Hepatocyte (in vitro differentiated cells): ENCODE results near the gene CAMK4.

Experiments
- CTCF ChIP-seq: fragments of 200-600 bp; sonication (generic); IDR thresholded peaks from 2 replicates; pipeline ENCODE4 v1.5.1; 2016; ENCODE audit warnings: antibody characterized with exemption, mild to moderate bottlenecking; ENCODE audit not compliant: poor library complexity
- EZH2 ChIP-seq: fragments of 200-600 bp; sonication (generic); IDR thresholded peaks from 2 replicates; pipeline ENCODE4 v1.6.1; 2016; ENCODE audit warnings: antibody characterized with exemption, mild to moderate bottlenecking, borderline replicate concordance
- EZH2phosphoT487 ChIP-seq: fragments of 200-600 bp; sonication (generic); IDR thresholded peaks from one replicate; pipeline ENCODE4 v1.6.1; 2018; ENCODE audit warnings: antibody characterized with exemption, mild to moderate bottlenecking, low read depth, moderate library complexity; ENCODE audit not compliant: unreplicated experiment, severe bottlenecking

GRCh38 chr5:111407562-111407961 is 183.4 kb downstream of the CAMK4 start:
- no peak for TF ChIP-seq CTCF
- no peak for TF ChIP-seq EZH2
- TF ChIP-seq EZH2phosphoT487, result no peak
